ENCODE results near the gene IMP3.

DNA sequence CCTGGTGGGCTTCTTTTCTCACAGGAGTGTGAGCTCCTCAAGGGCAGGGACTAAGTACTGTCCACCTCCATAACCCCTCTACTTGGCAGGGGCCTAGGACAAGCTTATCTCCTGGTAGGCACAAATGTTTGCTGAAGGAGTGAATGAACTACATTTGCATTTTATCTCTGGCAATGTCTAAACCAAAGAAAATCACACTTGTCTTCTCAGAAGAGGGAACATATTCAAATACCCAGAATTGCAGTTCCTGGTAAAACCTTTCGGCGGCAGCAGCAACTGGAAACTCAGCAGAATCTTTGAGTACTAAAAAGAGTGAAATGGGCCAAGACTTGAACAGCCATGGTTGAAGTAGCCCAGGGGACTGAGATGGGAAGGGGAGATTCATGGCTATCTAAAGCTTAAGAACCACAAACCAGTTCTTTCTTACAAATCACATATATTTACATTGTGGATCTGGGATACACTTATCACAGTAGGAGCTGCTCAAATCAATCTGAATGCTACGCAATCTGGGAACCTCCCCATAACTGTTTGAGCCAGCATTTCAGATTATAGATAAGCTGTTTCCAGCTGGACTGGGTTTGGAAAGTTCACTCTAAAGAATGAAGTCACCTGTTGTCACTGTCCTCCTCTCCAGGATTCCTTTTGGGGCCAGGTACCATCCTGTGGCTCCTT lies 42.2 kb downstream of the IMP3 start:
- TF ChIP-seq, protein P1, sequence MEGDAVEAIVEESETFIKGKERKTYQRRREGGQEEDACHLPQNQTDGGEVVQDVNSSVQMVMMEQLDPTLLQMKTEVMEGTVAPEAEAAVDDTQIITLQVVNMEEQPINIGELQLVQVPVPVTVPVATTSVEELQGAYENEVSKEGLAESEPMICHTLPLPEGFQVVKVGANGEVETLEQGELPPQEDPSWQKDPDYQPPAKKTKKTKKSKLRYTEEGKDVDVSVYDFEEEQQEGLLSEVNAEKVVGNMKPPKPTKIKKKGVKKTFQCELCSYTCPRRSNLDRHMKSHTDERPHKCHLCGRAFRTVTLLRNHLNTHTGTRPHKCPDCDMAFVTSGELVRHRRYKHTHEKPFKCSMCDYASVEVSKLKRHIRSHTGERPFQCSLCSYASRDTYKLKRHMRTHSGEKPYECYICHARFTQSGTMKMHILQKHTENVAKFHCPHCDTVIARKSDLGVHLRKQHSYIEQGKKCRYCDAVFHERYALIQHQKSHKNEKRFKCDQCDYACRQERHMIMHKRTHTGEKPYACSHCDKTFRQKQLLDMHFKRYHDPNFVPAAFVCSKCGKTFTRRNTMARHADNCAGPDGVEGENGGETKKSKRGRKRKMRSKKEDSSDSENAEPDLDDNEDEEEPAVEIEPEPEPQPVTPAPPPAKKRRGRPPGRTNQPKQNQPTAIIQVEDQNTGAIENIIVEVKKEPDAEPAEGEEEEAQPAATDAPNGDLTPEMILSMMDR (IDR thresholded peaks at IDR 0.05): no peak
- no peak for TF ChIP-seq POLR2AphosphoS5 (IDR thresholded peaks at IDR 0.05; ENCODE audit: low read depth, low read length)
